HG03159 (cell line): ENCODE results near the gene PHKA2.
"Not testable (repeated sequence)": the region's sequence is repeated elsewhere in the genome, so short reads cannot be mapped to it uniquely, and the experiment has no call there.

Source experiments
- ATAC-seq: cut with Tn5 transposase; IDR thresholded peaks from one replicate; pipeline ENCODE4 v1.9.1; 2021; ENCODE audit warnings: mild to moderate bottlenecking, moderate library complexity; ENCODE audit not compliant: unreplicated experiment

The PHKA2 gene

DNA sequence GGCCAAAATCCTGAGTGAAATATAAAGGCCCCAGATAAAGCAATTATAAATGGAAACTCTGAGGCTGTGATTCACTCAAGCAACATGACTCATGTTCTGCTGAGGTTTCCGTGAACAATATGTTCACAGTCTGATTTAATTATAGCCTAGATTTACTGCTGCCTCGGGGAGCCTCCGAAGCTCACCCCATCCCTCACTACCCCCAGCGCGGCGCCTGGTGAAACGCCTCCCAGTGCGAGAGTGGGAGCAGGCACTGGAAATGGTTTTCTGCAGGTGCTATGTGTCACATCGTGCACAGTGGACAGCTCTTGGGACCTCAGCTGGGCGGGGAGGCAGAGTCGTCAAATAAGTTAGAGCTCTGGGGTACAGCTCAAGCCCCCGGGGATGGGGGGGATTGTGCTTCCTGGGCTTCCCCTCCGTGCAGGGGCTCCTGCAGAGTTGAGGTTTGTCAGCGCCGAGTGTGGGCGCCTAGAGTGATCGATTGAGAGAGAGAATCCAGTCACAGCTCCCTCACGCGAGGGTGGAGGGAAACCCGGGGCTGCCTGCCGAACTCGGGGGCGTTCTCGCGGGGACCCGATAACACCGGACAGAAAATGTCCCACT, 110.6 kb downstream of the PHKA2 start:
- no peak for ATAC-seq

- no peak for ATAC-seq
Measured at GRCh38 chrX:18872621-18873020, 111.3 kb downstream of the PHKA2 start.

- no peak for ATAC-seq
Measured at GRCh38 chrX:18871970-18872369, 111.9 kb downstream of the PHKA2 start.

DNA sequence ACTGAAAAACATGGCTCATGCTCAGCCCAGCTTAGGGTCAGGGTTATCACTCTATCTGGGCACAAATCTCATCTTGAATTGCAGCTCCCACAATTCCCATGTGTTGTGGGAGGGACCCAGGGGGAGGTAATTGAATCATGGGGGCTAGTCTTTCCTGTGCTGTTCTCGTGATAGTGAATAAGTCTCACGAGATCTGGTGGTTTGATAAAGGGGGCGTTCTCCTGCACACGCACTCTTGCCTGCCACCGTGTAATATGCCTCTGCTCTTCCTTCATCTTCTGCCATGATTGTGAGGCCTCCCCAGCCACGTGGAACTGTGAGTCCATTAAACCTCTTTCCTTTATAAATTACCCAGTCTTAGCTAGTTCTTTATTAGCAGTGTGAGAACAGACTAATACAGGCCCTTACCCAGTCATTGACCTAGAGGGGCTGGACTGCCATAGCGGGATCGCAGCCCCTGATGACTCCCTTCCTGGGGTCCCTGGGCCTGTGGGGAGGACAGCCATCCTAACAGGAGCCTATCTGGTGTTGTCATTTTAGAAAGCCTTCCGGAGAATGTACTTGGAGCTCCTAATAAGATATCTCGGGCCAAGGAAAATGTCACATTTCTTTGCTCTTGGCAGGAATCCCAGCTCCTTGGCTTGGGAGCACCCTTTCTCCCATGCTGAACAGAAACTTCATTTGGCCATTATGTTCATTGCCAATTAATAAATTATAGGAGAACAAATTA, 112.6 kb downstream of the PHKA2 start:
- ATAC-seq = no peak

DNA sequence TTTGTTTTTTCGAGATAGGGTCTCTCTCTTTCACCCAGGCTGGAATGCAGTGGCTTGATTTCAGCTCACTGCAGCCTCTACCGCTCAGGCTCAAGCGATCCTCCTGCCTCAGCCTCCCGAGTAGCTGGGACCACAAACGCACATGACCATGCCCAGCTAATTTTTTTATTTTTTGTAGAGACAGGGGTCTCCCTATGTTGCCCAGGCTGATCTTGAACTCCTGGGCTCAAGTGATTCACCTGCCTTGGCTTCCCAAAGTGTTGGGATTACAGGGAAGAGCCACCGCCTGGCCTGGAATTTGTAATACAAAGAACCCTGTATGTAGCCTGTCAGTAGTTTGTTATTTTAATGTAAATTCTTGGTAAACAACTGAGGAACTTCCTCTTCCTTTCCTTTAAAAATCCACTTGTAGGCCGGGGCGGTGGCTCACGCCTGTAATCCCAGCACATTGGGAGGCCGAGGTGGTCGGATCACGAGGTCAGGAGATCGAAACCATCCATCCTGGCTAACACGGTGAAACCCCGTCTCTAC, 119.5 kb downstream of the PHKA2 start:
- no peak for ATAC-seq

DNA sequence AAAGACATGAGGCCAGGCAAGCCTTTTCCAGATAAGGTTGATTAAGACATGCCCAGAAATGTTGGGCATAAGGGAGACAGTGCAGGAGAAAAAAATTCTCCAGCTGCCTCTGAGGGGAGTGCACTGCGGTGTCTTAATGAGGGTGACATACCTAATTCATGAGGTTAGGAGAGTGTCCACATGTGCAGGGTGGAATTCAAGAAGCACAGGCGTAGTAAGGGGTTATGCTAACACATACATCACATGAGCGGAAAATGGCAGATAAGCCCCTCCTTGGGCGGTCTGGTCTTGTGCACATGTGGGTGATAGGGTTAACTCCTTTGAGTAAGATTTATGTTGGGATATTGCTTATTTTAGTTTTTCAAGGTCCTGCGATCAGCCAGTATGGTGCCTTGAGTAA, 122.4 kb downstream of the PHKA2 start:
- ATAC-seq = no peak

DNA sequence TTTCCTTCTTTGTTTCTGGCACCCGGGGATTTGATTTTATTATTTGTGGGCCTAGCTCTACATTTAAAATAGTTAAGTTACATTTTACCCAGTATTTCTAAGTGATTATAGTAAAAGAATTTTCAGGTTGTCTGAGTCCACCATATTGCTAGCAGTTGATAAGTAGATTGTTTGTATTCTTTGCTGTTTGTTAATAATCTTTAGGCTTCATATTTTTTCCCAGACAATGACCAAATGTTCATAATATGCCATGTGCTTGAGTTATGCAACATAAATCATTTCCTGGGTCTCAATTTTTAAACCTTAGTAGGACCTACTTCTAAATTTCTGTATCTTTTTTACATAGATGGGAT, 127.3 kb downstream of the PHKA2 start:
- no peak for ATAC-seq

- peak; percentile 83 for ATAC-seq
Measured at GRCh38 chrX:18855919-18856644, 127.8 kb downstream of the PHKA2 start.

- ATAC-seq = not testable (repeated sequence)
Measured at GRCh38 chrX:18847901-18848300, 136.0 kb downstream of the PHKA2 start.
